Measurements from ENCODE around the gene HAO1. TPM values are rescaled to one million over a fixed set of nuclear protein-coding genes. Genes with fewer than 3 reads are reported as not detected.

HAO1 gene
- total and polyA plus RNA-seq, 9 of the 15 experiments (the other 6 are each of a cell fraction or from before 2014, with no cell fraction given), result not detected

- CTCF ChIA-PET (ENCODE audit: low intra/inter-chr PET ratio), result no interaction called here
- H3K4me2 ChIP-seq (ENCODE audit: insufficient read depth, low read length), result no peak overlapping the region
- intact Hi-C loops (cut with micrococcal nuclease), result loop anchor here (10.0 kb wide), 1 partner anchor 1160 kb away; the partner anchor contains the start of gene BMP2
These were observed 15.6 kb downstream of the HAO1 start for GRCh38 chr20:7924692-7925091.

More at GRCh38 chr20:7924692-7925091, 15.6 kb downstream of the HAO1 start:
- TF ChIP-seq MTF1 (CRISPR knock-in tag; IDR thresholded peaks at IDR 0.05; ENCODE audit: borderline replicate concordance), result no peak
- TF ChIP-seq CBX3 (IDR thresholded peaks at IDR 0.05; ENCODE audit: borderline replicate concordance in 1 of 2, low read length in 2 of 2), result no peak
- TF ChIP-seq ZBTB26 (CRISPR knock-in tag; IDR thresholded peaks at IDR 0.05), result no peak
- TF ChIP-seq ZNF224 (CRISPR knock-in tag; IDR thresholded peaks at IDR 0.05), result no peak
- TF ChIP-seq REST (IDR thresholded peaks at IDR 0.05; ENCODE audit: borderline replicate concordance), result no peak
- no peak for TF ChIP-seq REST (CRISPR knock-in tag; IDR thresholded peaks at IDR 0.05; ENCODE audit: low read depth)
- TF ChIP-seq ADNP (tag; IDR thresholded peaks at IDR 0.05), result no peak
- TF ChIP-seq ZNF584 (CRISPR knock-in tag; IDR thresholded peaks at IDR 0.05; ENCODE audit: low read depth), result no peak
- no peak for TF ChIP-seq ZNF699 (CRISPR knock-in tag; IDR thresholded peaks at IDR 0.05; ENCODE audit: insufficient replicate concordance)
- TF ChIP-seq CAMTA2 (CRISPR knock-in tag; conservative IDR thresholded peaks at IDR 0.05), result no peak
- no peak for TF ChIP-seq ZNF77 (CRISPR knock-in tag; IDR thresholded peaks at IDR 0.05)
- TF ChIP-seq PCBP1 (IDR thresholded peaks at IDR 0.05; ENCODE audit: low read depth, low read length, poor library complexity, severe bottlenecking), result no peak
- no peak for TF ChIP-seq U2AF2 (optimal IDR thresholded peaks at IDR 0.05; ENCODE audit: low read depth, low read length)
- TF ChIP-seq ZNF436 (CRISPR knock-in tag; IDR thresholded peaks at IDR 0.05), result no peak
- no peaks in the 10 kb centered on the region for H3K9me3 ChIP-seq (replicated peaks; ENCODE audit: control insufficient read depth, insufficient read depth, low read depth, low read length)
- no peak for FAIRE-seq
- no peak overlapping the region for H2AFZ ChIP-seq (ENCODE audit: low read depth, low read length)
- H3K4me1 ChIP-seq (replicated peaks in 1 of 2; ENCODE audit: control insufficient read depth in 2 of 2, insufficient read depth in 2 of 2, low read length in 2 of 2), result no peaks in the 10 kb centered on the region
- POLR2A ChIA-PET, result no interaction called here
- 3% methylated on average over 3 of the region's 3 CpGs for WGBS (ENCODE audit: insufficient coverage, low coverage, missing lambda C conversion rate)
- H3K27me3 ChIP-seq (ENCODE audit: control insufficient read depth in 2 of 2, insufficient read depth in 2 of 2, low read length in 2 of 2), result no peaks in the 10 kb centered on the region
- in situ Hi-C loops (cut with MboI), result loop anchor here (25.0 kb wide), 1 partner anchor 788 kb away; no protein-coding TSS in a partner anchor
- H3K9me1 ChIP-seq (ENCODE audit: control insufficient read depth, insufficient read depth, low read length), result no peaks in the 10 kb centered on the region
- H3K79me2 ChIP-seq (ENCODE audit: control insufficient read depth, insufficient read depth, low read length), result no peaks in the 10 kb centered on the region
- no peak for DNase-seq (ENCODE audit: extremely low read depth in 1 of 4, low spot score in 3 of 4)
- H3K36me3 ChIP-seq (ENCODE audit: control insufficient read depth, insufficient read depth, low read length), result no peaks in the 10 kb centered on the region
- H3K27ac ChIP-seq (ENCODE audit: extremely low read depth, low read depth, low read length), result no peak overlapping the region
- no peaks in the 10 kb centered on the region for H4K20me1 ChIP-seq (replicated peaks; ENCODE audit: control insufficient read depth, insufficient read depth, low read length)
- H3K4me3 ChIP-seq, result no peak overlapping the region
- BruUV-seq (replicated peaks), result no TSS peak
- ATAC-seq, result no peak
- H3K9ac ChIP-seq (ENCODE audit: insufficient read depth in 1 of 2, low read depth in 2 of 2, low read length in 2 of 2), result no peak overlapping the region

Data from K562 (cell line).